H1 (cell line): ENCODE measurements around the gene DMPK. TPM values are rescaled to one million over a fixed set of nuclear protein-coding genes. Genes with fewer than 3 reads are reported as not detected.

Experiments
- CTCF ChIA-PET: fragments of 300-600 bp; sonication (Branson Sonifier 250); formaldehyde crosslinking; loops from one replicate; lab custom pipeline; 2021; ENCODE audit not compliant: partially characterized antibody; lab: Charles Lee
- POLR2A ChIA-PET: fragments of 300-600 bp; sonication (Branson Sonifier 250); formaldehyde crosslinking; loops from one replicate; lab custom pipeline; 2021; ENCODE audit warnings: inconsistent platforms; ENCODE audit not compliant: partially characterized antibody; lab: Charles Lee
- DNase-seq, 2 experiments: peaks; one replicate each; pipeline versions ENCODE4 v3.0.0 to v3.0.0-alpha.2; 2010 to 2022; ENCODE audit warnings: low spot score in 2 of 2, low read depth in 1 of 2, mixed read lengths in 1 of 2
- FAIRE-seq: peaks from 2 replicates; lab custom pipeline; 2011; peaks lifted over from hg19 to GRCh38; lab: Jason Lieb, UNC
- H2AFZ ChIP-seq: 2 replicates; pipeline ENCODE4 v1.8.1; 2012; ENCODE audit warnings: low read length, inconsistent platforms
- H2AK5ac ChIP-seq: 2 replicates; pipeline ENCODE4 v1.6.1; 2013; ENCODE audit warnings: low read depth, low read length
- H2BK120ac ChIP-seq: replicated peaks from 2 replicates; pipeline ENCODE3; 2013; ENCODE audit warnings: low read depth, low read length, inconsistent platforms
- H2BK12ac ChIP-seq: 2 replicates; pipeline ENCODE4 v1.6.1; 2013; ENCODE audit warnings: low read depth, low read length
- H2BK15ac ChIP-seq: 2 replicates; pipeline ENCODE4 v1.6.1; 2013; ENCODE audit warnings: low read length
- H2BK20ac ChIP-seq: 2 replicates; pipeline ENCODE4 v1.6.1; 2013; ENCODE audit warnings: low read length
- H2BK5ac ChIP-seq: 2 replicates; pipeline ENCODE4 v1.6.1; 2013; ENCODE audit warnings: low read depth, low read length
- H3K14ac ChIP-seq: 2 replicates; pipeline ENCODE4 v1.6.1; 2013; ENCODE audit warnings: inconsistent platforms; ENCODE audit not compliant: insufficient read length
- H3K18ac ChIP-seq: 2 replicates; pipeline ENCODE4 v1.6.1; 2013; ENCODE audit warnings: low read length; ENCODE audit errors: extremely low read depth
- H3K23ac ChIP-seq: 2 replicates; pipeline ENCODE4 v1.6.1; 2013; ENCODE audit warnings: inconsistent platforms; ENCODE audit not compliant: insufficient read length
- H3K23me2 ChIP-seq: 2 replicates; pipeline ENCODE4 v1.6.1; 2013; ENCODE audit warnings: low read depth, low read length
- H3K27ac ChIP-seq: 2 replicates; pipeline ENCODE4 v1.6.1; 2011; ENCODE audit warnings: low read depth, low read length, inconsistent platforms
- H3K27me3 ChIP-seq, 4 experiments: replicated peaks in 1 of 4; 1 replicate in 1 of 4; 2 replicates in 3 of 4; pipeline versions ENCODE4 v1.6.1 to v1.8.1; 2011 to 2013; ENCODE audit warnings: low read length in 3 of 4, mild to moderate bottlenecking in 3 of 4, inconsistent platforms in 2 of 4, mixed read lengths in 2 of 4, moderate library complexity in 1 of 4; ENCODE audit not compliant: control insufficient read depth in 3 of 4, insufficient read depth in 3 of 4; ENCODE audit errors: extremely low read depth in 1 of 4
- H3K36me3 ChIP-seq, 4 experiments: 2 replicates each; pipeline versions ENCODE4 v1.6.1 to v1.8.1; 2011 to 2013; ENCODE audit warnings: mild to moderate bottlenecking in 4 of 4, low read length in 3 of 4, moderate library complexity in 2 of 4, control low read depth in 1 of 4, inconsistent platforms in 1 of 4; ENCODE audit not compliant: insufficient read depth in 4 of 4, control insufficient read depth in 2 of 4
- H3K4ac ChIP-seq: replicated peaks from 2 replicates; pipeline ENCODE3; 2013; ENCODE audit warnings: low read length, low read depth, mixed read lengths, inconsistent platforms; ENCODE audit not compliant: insufficient read length
- H3K4me1 ChIP-seq, 4 experiments: replicated peaks in 1 of 4; 1 replicate in 1 of 4; 2 replicates in 3 of 4; pipeline versions ENCODE4 v1.6.1 to v1.8.1; 2011 to 2013; ENCODE audit warnings: low read length in 3 of 4, inconsistent platforms in 2 of 4, mixed read lengths in 1 of 4; ENCODE audit not compliant: insufficient read depth in 4 of 4, control insufficient read depth in 3 of 4
- H3K4me2 ChIP-seq, 2 experiments: 2 replicates each; pipeline versions ENCODE4 v1.6.1 to v1.8.1; 2011 to 2013; ENCODE audit warnings: low read depth in 2 of 2, low read length in 2 of 2, control low read depth in 1 of 2, inconsistent platforms in 1 of 2, mild to moderate bottlenecking in 1 of 2; ENCODE audit not compliant: insufficient read depth in 1 of 2
- H3K4me3 ChIP-seq, 4 experiments: fragments of 200-600, 300-600 bp in 1 of 4; sonication (generic), shearing (Covaris generic), sonication (Bioruptor Twin) in 1 of 4; 2 replicates each; pipeline versions ENCODE4 v1.5.1 to v1.8.1; 2011 to 2016; ENCODE audit warnings: low read length in 4 of 4, low read depth in 3 of 4, control low read depth in 2 of 4, inconsistent platforms in 2 of 4, mild to moderate bottlenecking in 2 of 4, mixed read lengths in 1 of 4, moderate library complexity in 1 of 4; ENCODE audit not compliant: insufficient read depth in 2 of 4; ENCODE audit errors: extremely low read depth in 1 of 4
- H3K56ac ChIP-seq: replicated peaks from 2 replicates; pipeline ENCODE3; 2013; ENCODE audit warnings: low read depth, mild to moderate bottlenecking, mixed read lengths, low read length, inconsistent platforms; ENCODE audit not compliant: insufficient read length
- H3K79me1 ChIP-seq: 2 replicates; pipeline ENCODE4 v1.6.1; 2013; ENCODE audit warnings: low read depth, low read length, control low read depth
- H3K79me2 ChIP-seq, 2 experiments: 2 replicates each; pipeline versions ENCODE4 v1.6.1 to v1.8.1; 2012 to 2013; ENCODE audit warnings: low read length in 2 of 2, mild to moderate bottlenecking in 2 of 2, inconsistent platforms in 1 of 2; ENCODE audit not compliant: insufficient read depth in 2 of 2, control insufficient read depth in 1 of 2
- H3K9ac ChIP-seq, 4 experiments: replicated peaks in 1 of 4; 1 replicate in 1 of 4; 2 replicates in 3 of 4; pipeline versions ENCODE4 v1.6.1 to v1.8.1; 2011 to 2013; ENCODE audit warnings: low read depth in 3 of 4, low read length in 3 of 4, control low read depth in 2 of 4, mild to moderate bottlenecking in 2 of 4, moderate library complexity in 2 of 4, inconsistent platforms in 1 of 4; ENCODE audit errors: extremely low read depth in 1 of 4
- H3K9me3 ChIP-seq, 2 experiments: 2 replicates each; pipeline versions ENCODE4 v1.6.1 to v1.8.1; 2012 to 2013; ENCODE audit warnings: mild to moderate bottlenecking in 2 of 2, moderate library complexity in 2 of 2, control low read depth in 1 of 2, inconsistent platforms in 1 of 2, low read depth in 1 of 2, low read length in 1 of 2, mixed read lengths in 1 of 2; ENCODE audit not compliant: insufficient read depth in 2 of 2
- H4K20me1 ChIP-seq, 2 experiments: replicated peaks in 1 of 2; 2 replicates each; pipeline versions ENCODE3 to v1.8.1; 2011 to 2013; ENCODE audit warnings: inconsistent platforms in 2 of 2, low read length in 2 of 2, mild to moderate bottlenecking in 1 of 2; ENCODE audit not compliant: insufficient read depth in 2 of 2, control insufficient read depth in 1 of 2
- H4K5ac ChIP-seq: 2 replicates; pipeline ENCODE4 v1.6.1; 2013; ENCODE audit warnings: low read length, low read depth, mixed read lengths, inconsistent platforms; ENCODE audit not compliant: insufficient read length
- H4K8ac ChIP-seq: 2 replicates; pipeline ENCODE4 v1.8.0; 2013; ENCODE audit warnings: mild to moderate bottlenecking, moderate library complexity, low read length, inconsistent platforms; ENCODE audit not compliant: insufficient read depth; ENCODE audit errors: extremely low read depth
- H4K91ac ChIP-seq: replicated peaks from 2 replicates; pipeline ENCODE3; 2013; ENCODE audit warnings: low read length, mixed read lengths, inconsistent platforms; ENCODE audit not compliant: insufficient read length
- ASH2L ChIP-seq: fragments of 200-600, 300-600 bp; sonication (generic); IDR thresholded peaks from one replicate; pipeline ENCODE4 v1.7.1; 2017; ENCODE audit warnings: low read length
- ATF3 ChIP-seq: IDR thresholded peaks from 2 replicates; pipeline ENCODE4 v1.6.1; 2011; ENCODE audit warnings: low read depth, mild to moderate bottlenecking, low read length; ENCODE audit not compliant: insufficient read depth
- BCL11A ChIP-seq, 2 experiments: IDR thresholded peaks; one replicate each; pipeline ENCODE4 v1.6.1; 2011; ENCODE audit warnings: low read depth in 2 of 2, low read length in 2 of 2, mild to moderate bottlenecking in 2 of 2
- CBX5 ChIP-seq: fragments of 300-800, 300-1000 bp; sonication (generic); IDR thresholded peaks from 2 replicates; pipeline ENCODE4 v1.7.1; 2016; ENCODE audit warnings: antibody characterized with exemption, low read length, low read depth
- FOSL1 ChIP-seq: IDR thresholded peaks from 2 replicates; pipeline ENCODE4 v1.6.1; 2011; ENCODE audit warnings: mild to moderate bottlenecking, low read depth, low read length, moderate library complexity; ENCODE audit not compliant: insufficient read depth
- GTF2F1 ChIP-seq: IDR thresholded peaks from 2 replicates; pipeline ENCODE4 v1.6.1; 2012; ENCODE audit warnings: low read depth, low read length, improper control_type of control experiment, borderline replicate concordance
- MAX ChIP-seq: IDR thresholded peaks from 2 replicates; pipeline ENCODE4 v1.6.1; 2012; ENCODE audit warnings: inconsistent platforms
- POLR2A ChIP-seq, 2 experiments: IDR thresholded peaks; 1 replicate in 1 of 2; 2 replicates in 1 of 2; pipeline ENCODE4 v1.6.1; 2011; ENCODE audit warnings: low read depth in 2 of 2, low read length in 2 of 2, mild to moderate bottlenecking in 2 of 2; ENCODE audit errors: control extremely low read depth in 1 of 2
- POLR2AphosphoS5 ChIP-seq: IDR thresholded peaks from 2 replicates; pipeline ENCODE4 v1.6.1; 2011; ENCODE audit warnings: low read depth, low read length
- POU5F1 ChIP-seq: IDR thresholded peaks from 2 replicates; pipeline ENCODE4 v1.6.1; 2011; ENCODE audit warnings: low read depth, mild to moderate bottlenecking, low read length, moderate library complexity
- SRF ChIP-seq: IDR thresholded peaks from 2 replicates; pipeline ENCODE4 v1.6.1; 2011; ENCODE audit warnings: mild to moderate bottlenecking, low read depth, low read length, moderate library complexity
- USF2 ChIP-seq: IDR thresholded peaks from 2 replicates; pipeline ENCODE4 v1.6.1; 2011; ENCODE audit warnings: low read length, improper control_type of control experiment
- WGBS, 2 experiments: shearing (Covaris generic) in 1 of 2; methylation state at CpG; one replicate each; pipeline versions ENCODE4 v1.1.6 to v1.1.7; 2013 to 2015; ENCODE audit warnings: low lambda C conversion rate in 2 of 2, mixed read lengths in 2 of 2, inconsistent platforms in 1 of 2, low coverage in 1 of 2, missing lambda C conversion rate in 1 of 2; ENCODE audit not compliant: insufficient replicate concordance in 2 of 2, insufficient coverage in 1 of 2, insufficient read length in 1 of 2; ENCODE audit errors: extremely low coverage in 1 of 2, missing lambda C conversion rate in 1 of 2; 5-methylcytosine and 5-hydroxymethylcytosine counted together
- polyA plus RNA-seq, 7 experiments: library from polyadenylated mRNA; depleted of rRNA in 3 of 7; stranded (reverse) in 5 of 7; unstranded in 2 of 7; fragments of >200 nt in 5 of 7; fragments of 200-250 nt in 2 of 7; gene quantifications; 1 replicate in 5 of 7; 2 replicates in 1 of 7; 4 replicates in 1 of 7; pipeline versions ENCODE4 v1.2.1 to v1.2.3, GENCODE V29; 2011 to 2013; ENCODE audit warnings: missing spikeins in 2 of 7, mixed read lengths in 2 of 7
- total RNA-seq: library from RNA; stranded (reverse); fragmentation: NEBNext Ultra II Directional; extraction: Animal tissue kit (Norgen Biotek cat#: 25700); gene quantifications from 2 replicates; pipeline ENCODE4 v1.2.1, GENCODE V29; 2021

The DMPK gene
- total and polyA plus RNA-seq, 2 of the 8 experiments (the other 6 are each of a cell fraction or from before 2014, with no cell fraction given), result 13.7 to 27.4 TPM

DNA sequence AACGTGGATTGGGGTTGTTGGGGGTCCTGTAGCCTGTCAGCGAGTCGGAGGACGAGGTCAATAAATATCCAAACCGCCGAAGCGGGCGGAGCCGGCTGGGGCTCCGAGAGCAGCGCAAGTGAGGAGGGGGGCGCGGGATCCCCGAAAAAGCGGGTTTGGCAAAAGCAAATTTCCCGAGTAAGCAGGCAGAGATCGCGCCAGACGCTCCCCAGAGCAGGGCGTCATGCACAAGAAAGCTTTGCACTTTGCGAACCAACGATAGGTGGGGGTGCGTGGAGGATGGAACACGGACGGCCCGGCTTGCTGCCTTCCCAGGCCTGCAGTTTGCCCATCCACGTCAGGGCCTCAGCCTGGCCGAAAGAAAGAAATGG, 12.5 kb downstream of the DMPK start:
- no peaks in the 10 kb centered on the region for H3K79me2 ChIP-seq
- no peak overlapping the region for H2BK12ac ChIP-seq
- peaks cover 28% of the 10 kb centered on the region for H3K23me2 ChIP-seq
- H4K91ac ChIP-seq, result peak overlapping the region; percentile 6
- H3K27me3 ChIP-seq, result no peaks in the 10 kb centered on the region
- peak overlapping the region; percentile 19; the same call in 1 of the 2 replicates for H2BK15ac ChIP-seq
- no peaks in the 10 kb centered on the region for H3K79me1 ChIP-seq
- peak overlapping the region; percentile 88; the same call in 1 of the 2 replicates for H3K18ac ChIP-seq
- peaks cover 0 to 3% of the 10 kb centered on the region in 2 experiments for H4K20me1 ChIP-seq
- peak overlapping the region; percentile 16 for H3K4ac ChIP-seq
- no peak overlapping the region for H3K23ac ChIP-seq
- peak overlapping the region; percentile 51 to 83 (median 78) for H3K9ac ChIP-seq
- peak overlapping the region; percentile 78; the same call in 1 of the 2 replicates for H3K27ac ChIP-seq
- H4K8ac ChIP-seq, result peak overlapping the region; percentile 58; the same call in 1 of the 2 replicates
- WGBS, 2 experiments, result 2% methylated on average over 25 of the region's 28 CpGs; no CpG with 5 or more reads in 1 of the 2 experiments
- H3K36me3 ChIP-seq, result peaks cover 0 to 2% (median 0%) of the 10 kb centered on the region in 4 experiments; a peak in 2 of 8 replicates
- peak overlapping the region; percentile 61 to 99 for H3K4me2 ChIP-seq
- no peaks in the 10 kb centered on the region for H3K9me3 ChIP-seq
- peak overlapping the region; percentile 16 for H3K56ac ChIP-seq
- H2BK20ac ChIP-seq, result no peak overlapping the region
- H2AFZ ChIP-seq, result no peak overlapping the region
- no peak overlapping the region for H3K14ac ChIP-seq
- FAIRE-seq, result no peak
- H2BK5ac ChIP-seq, result peak overlapping the region; percentile 71; the same call in 1 of the 2 replicates
- peak overlapping the region; percentile 21 for H2BK120ac ChIP-seq
- DNase-seq, result peak in 1 of 2 experiments; percentile 77
- H2AK5ac ChIP-seq, result no peak overlapping the region
- H3K4me3 ChIP-seq, result peak overlapping the region; percentile 42 to 83 (median 78)
- peaks cover 4 to 27% (median 23%) of the 10 kb centered on the region in 4 experiments for H3K4me1 ChIP-seq
- peak overlapping the region; percentile 8 for H4K5ac ChIP-seq
- ChIA-PET POLR2A (interaction anchor here (0.6 to 16.2 kb wide), 29 partner anchors 8 to 332 kb away, joined by 3 to 284 read pairs (median 6); partner anchors contain the start of genes DMPK, DMWD, FBXO46 and IRF2BP1), CTCF (interaction anchor here (0.6 to 6.7 kb wide), 23 partner anchors 11 to 656 kb away, joined by 3 to 55 read pairs (median 5); partner anchors contain the start of genes DMPK, DMWD, FBXO46 and RSPH6A)
- TF ChIP-seq POLR2AphosphoS5 (peak; percentile 54), MAX (no peak), FOSL1 (no peak), CBX5 (no peak), SRF (no peak), BCL11A (IDR thresholded peaks at IDR 0.05; ENCODE audit: low read depth in 2 of 2, low read length in 2 of 2) (no peak), USF2 (no peak), ATF3 (no peak), GTF2F1 (no peak), POLR2A (IDR thresholded peaks at IDR 0.05; ENCODE audit: control extremely low read depth in 1 of 2, low read depth in 2 of 2, low read length in 2 of 2) (no peak), POU5F1 (no peak), ASH2L (no peak)
